Measurements from ENCODE around the gene PMPCA.

DNA sequence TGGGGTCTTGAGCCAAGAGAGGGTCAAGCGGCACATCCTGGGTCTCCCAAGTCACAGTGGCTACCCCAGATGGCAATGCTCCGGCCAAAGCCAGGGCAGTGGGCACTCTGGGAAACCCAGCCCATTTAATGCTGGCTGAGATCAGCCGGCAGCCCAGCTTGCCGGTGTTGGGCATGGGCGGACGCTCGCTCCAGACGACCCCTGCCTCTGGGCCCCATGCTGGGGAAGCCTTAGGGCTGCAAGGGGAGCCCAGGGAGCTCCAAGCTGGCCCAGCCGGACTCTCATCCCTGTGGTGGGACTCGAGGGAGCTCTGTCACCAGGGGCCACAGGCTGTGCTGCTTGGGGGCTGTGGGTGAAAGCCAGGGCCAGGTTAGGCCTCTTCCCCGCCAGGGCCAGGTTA, 31.1 kb upstream of the PMPCA start:
- TF ChIP-seq, protein P1, sequence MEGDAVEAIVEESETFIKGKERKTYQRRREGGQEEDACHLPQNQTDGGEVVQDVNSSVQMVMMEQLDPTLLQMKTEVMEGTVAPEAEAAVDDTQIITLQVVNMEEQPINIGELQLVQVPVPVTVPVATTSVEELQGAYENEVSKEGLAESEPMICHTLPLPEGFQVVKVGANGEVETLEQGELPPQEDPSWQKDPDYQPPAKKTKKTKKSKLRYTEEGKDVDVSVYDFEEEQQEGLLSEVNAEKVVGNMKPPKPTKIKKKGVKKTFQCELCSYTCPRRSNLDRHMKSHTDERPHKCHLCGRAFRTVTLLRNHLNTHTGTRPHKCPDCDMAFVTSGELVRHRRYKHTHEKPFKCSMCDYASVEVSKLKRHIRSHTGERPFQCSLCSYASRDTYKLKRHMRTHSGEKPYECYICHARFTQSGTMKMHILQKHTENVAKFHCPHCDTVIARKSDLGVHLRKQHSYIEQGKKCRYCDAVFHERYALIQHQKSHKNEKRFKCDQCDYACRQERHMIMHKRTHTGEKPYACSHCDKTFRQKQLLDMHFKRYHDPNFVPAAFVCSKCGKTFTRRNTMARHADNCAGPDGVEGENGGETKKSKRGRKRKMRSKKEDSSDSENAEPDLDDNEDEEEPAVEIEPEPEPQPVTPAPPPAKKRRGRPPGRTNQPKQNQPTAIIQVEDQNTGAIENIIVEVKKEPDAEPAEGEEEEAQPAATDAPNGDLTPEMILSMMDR (optimal IDR thresholded peaks at IDR 0.05 in 1 of 3, IDR thresholded peaks at IDR 0.05 in 1 of 3, conservative IDR thresholded peaks at IDR 0.05 in 1 of 3; ENCODE audit: extremely low read depth in 1 of 3, insufficient read depth in 2 of 3, low read length in 3 of 3): no peak
- TF ChIP-seq EZH2 (IDR thresholded peaks at IDR 0.05; ENCODE audit: low read length): no peak

All from keratinocyte (primary cell).